Measurements from ENCODE around the gene KCND1.

The KCND1 gene

DNA sequence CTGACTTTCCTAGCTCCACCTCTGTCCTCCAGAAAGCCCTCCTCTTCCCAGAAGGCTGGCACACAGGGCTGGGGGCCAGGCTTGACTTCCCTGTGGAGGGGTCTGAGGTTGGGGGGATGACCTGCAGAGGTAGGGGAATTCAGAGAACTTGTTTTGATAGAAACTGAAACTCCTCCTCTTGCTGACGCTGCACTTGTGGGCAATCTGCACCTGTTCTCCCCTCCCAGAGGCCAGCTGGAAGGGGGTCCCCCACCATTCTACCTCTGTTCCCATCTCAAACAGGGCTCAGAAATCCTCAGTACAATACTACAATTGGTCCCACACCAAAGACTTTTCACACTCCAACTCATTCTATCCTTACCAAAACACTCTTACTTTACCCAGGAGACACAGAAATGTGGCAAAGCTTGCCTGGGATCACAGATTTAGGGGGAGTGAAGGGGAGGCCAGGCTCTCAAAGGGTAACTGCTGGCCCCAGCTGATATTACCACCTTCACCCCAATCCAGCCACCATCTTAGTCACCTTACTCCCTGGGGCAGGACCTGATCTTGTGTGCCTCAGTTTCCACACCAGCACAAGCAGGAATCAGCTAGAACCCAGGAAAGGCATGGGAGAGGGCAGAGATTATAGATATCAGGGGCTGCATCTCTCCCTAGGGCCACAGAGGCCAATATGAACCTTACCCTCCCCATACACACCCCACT lies 32.8 kb downstream of the KCND1 start:
- H3K27ac ChIP-seq = no peak overlapping the region
- no peak for TF ChIP-seq ZFX (IDR thresholded peaks at IDR 0.05; ENCODE audit: borderline replicate concordance)
- TF ChIP-seq, protein P1, sequence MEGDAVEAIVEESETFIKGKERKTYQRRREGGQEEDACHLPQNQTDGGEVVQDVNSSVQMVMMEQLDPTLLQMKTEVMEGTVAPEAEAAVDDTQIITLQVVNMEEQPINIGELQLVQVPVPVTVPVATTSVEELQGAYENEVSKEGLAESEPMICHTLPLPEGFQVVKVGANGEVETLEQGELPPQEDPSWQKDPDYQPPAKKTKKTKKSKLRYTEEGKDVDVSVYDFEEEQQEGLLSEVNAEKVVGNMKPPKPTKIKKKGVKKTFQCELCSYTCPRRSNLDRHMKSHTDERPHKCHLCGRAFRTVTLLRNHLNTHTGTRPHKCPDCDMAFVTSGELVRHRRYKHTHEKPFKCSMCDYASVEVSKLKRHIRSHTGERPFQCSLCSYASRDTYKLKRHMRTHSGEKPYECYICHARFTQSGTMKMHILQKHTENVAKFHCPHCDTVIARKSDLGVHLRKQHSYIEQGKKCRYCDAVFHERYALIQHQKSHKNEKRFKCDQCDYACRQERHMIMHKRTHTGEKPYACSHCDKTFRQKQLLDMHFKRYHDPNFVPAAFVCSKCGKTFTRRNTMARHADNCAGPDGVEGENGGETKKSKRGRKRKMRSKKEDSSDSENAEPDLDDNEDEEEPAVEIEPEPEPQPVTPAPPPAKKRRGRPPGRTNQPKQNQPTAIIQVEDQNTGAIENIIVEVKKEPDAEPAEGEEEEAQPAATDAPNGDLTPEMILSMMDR (IDR thresholded peaks at IDR 0.05) = no peak

DNA sequence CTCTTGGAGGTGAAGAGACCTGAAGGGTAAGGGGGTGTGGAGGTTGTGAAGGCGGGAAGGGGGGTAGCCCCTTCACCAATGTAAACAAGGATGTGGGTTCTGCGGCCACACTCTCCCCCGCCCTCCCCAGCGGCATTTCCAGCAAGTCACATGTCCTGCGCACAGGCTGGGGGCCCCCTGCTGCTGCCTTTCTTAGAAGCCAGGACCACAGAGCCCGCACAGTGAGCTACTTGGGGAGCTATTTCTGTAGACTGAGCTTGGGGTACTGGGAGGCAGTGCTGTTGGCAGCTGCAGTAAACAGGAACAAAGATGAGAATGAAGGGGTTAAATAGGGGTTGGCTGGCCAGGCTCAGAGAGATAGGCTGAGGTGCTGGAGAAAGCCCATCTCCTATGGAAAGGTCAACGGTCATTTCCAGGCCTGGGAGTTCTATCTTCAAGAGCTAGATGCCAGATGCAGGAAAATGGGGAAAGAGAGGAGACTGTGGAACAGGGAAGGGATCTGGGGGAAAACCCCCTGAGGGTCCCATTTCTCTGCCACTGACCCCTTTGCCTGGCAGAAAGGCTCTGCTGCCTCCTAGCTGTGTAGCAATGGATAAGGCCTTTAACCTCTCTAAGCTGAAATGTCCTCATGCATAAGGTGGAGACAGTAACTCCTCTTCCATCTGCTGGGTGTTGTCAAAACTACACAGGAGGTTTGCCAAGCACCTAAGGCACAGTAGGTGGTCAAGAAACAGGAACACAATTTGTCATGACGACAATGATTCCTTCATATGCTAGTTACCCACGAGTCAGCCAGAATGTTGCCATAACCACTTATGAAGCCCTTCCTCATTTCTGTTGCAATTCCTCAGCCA lies 34.4 kb downstream of the KCND1 start:
- H3K27ac ChIP-seq = no peak overlapping the region
- TF ChIP-seq ZFX (IDR thresholded peaks at IDR 0.05; ENCODE audit: borderline replicate concordance) = no peak
- TF ChIP-seq, protein P1 (IDR thresholded peaks at IDR 0.05) = no peak

DNA sequence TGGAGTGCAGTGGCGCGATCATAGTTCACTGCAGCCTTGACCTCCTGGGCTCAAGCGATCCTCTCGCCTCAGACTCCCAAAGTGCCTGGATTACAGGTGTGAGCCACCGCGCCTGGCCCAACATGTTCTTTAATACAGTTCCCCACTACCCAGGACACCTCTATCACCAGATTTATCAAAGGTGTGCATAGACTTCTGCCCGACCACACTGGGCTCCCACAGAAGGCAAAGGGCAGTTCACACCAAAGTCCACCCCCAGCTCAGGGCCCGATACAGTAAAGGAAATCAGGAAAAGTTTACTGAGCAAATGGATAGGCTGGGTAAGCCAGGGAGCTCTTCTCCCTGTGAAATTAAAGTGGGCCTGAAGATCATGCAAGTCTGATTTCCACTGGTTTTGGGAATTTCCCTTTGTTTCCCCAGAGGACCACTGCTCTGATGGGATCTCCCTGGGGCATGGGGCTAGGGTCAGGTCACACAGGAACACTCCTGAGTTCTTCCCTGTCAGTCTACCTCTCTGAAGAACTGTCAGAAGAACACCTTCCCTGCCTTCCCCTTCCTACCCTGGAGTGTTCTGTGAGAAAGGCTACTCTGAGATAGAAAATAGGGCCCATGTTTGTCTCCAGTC lies 35.1 kb downstream of the KCND1 start:
- TF ChIP-seq ZFX (IDR thresholded peaks at IDR 0.05; ENCODE audit: borderline replicate concordance) = no peak
- TF ChIP-seq, protein P1 (IDR thresholded peaks at IDR 0.05) = no peak
- H3K27ac ChIP-seq = no peak overlapping the region

DNA sequence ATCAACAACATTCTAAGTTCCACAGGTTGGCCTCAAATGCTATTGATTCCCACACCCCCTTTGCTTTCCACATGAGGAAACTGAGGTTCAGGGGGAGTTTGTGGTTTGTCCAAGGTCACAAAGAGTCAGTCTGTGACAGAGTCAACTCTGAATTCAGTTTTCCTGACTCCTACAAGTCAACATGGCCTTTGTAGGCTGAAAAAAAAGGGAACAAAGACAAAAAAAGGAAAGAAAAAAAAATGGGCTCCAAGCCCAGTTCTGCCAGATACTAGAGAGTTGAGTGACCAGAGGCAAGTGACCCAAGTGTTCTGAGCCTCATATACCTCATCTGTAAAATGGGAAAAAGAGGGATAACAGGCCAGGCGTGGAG lies 36.4 kb downstream of the KCND1 start:
- no peak overlapping the region for H3K27ac ChIP-seq
- TF ChIP-seq, protein P1 (IDR thresholded peaks at IDR 0.05) = no peak
- TF ChIP-seq ZFX (IDR thresholded peaks at IDR 0.05; ENCODE audit: borderline replicate concordance) = no peak

DNA sequence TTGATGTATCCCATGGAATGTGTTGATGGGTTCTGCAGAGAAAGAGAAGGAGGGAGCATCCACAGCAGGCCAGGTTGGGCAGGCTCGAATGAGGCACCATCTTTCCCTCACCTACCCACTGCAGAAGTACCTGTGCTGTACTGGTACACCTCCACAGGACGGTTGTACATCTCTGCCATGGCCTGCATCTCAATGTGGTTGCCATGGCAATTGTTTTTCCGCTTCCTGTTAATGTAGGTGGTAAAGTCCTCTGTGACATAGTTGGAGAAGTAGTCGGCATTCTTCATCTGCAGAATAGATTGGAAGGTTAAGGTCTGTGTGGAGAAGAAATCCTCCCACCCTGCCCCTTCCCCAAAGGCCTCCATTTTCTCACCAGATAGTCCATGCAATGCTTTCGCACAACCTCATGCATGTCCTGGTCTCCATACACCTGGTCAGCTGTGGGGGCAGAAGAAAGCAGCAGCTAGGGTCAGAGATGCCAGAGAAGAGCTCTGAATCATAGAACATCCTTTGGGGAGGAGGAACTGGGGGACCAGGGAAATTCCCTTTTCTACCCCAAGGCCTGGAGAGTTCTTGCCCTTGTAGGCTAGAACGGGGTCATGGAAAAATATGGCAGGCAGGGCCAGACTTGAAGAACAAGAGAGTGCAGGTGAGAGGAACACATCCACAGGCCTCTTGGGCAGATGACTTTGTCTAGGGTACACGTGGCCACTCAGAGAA lies 36.9 kb downstream of the KCND1 start:
- no peak overlapping the region for H3K27ac ChIP-seq
- TF ChIP-seq, protein P1 (IDR thresholded peaks at IDR 0.05) = no peak
- TF ChIP-seq ZFX (IDR thresholded peaks at IDR 0.05; ENCODE audit: borderline replicate concordance) = no peak

DNA sequence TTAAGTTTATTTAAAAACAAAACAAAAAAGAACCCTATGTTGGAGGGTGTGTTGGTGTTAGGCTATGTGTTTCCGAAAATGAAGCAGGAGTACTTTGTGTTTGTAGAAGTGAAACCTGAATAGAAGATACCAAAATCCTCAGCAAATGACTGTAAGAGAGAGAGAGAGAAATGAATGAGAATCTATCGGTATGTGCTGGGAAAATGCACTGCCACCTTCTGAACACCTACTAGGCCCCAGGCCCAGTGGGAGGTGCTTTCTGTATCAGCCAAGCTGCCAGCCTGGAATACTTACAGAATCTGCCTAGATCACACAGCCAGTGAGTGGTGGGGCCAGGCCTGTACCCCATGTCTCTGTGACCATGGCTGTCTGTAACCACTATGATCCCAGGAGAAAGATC lies 37.9 kb downstream of the KCND1 start:
- H3K27ac ChIP-seq = no peak overlapping the region
- no peak for TF ChIP-seq ZFX (IDR thresholded peaks at IDR 0.05; ENCODE audit: borderline replicate concordance)
- TF ChIP-seq, protein P1 (IDR thresholded peaks at IDR 0.05) = no peak

Measured in 22Rv1 (cell line).